ENCODE results near the gene HEPHL1.
"Not testable (repeated sequence)": the region's sequence is repeated elsewhere in the genome, so short reads cannot be mapped to it uniquely, and the experiment has no call there.

Gene HEPHL1

GRCh38 chr11:94020777-94021481 lies at the start of gene HEPHL1:
Gene HEPHL1 (plus strand): TSS chr11:94021354. CDS start chr11:94021369, 15 bp downstream.
- TF ChIP-seq ZFX (IDR thresholded peaks at IDR 0.05; ENCODE audit: borderline replicate concordance) (no peak), CTCF (IDR thresholded peaks at IDR 0.05) (no peak)
- no peak within 1 kb of the TSS for H3K27ac ChIP-seq

- no peak overlapping the region for H3K27ac ChIP-seq
Observed at GRCh38 chr11:93972790-93973189, 48.4 kb upstream of the HEPHL1 start.

DNA sequence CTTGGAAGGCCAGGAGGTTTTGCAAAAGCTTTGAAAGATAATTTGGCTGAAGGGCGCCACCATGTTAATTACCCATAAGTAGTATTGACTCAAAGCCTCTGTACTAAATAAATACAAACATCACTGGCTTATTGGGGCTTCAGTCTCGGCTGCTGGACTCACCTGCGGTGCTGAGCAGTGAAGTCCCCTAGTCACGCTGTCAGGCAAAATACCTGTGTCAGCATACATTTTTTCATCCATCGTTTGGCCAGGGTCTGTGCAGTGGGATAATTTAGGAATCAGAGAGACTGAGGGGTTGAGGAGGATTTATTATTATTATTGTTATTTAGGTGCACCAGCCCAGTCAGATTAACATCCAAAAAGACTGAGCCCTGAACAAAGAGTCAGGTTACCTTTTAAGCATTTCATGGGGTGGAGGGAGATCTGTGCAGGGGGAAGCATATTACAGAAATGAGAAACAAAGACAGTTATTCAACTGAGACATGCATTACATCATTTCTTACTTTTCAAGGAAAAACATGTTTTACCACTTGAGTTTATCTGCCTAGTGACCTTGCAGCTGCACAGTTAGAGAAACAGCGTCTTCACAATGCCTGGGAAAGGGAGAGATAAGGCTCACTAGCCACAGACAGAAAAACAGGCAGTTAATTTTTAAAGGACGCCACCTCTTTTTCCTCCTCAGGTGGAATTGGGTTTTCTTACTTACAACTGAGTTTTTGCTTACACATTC lies 47.7 kb upstream of the HEPHL1 start:
- not testable (repeated sequence) for H3K27ac ChIP-seq

More at GRCh38 chr11:93972790-93973189, 48.4 kb upstream of the HEPHL1 start:
- TF ChIP-seq CTCF (IDR thresholded peaks at IDR 0.05) (no peak), ZFX (IDR thresholded peaks at IDR 0.05; ENCODE audit: borderline replicate concordance) (no peak)

- no peak overlapping the region for H3K27ac ChIP-seq
Observed at GRCh38 chr11:93974759-93975158, 46.4 kb upstream of the HEPHL1 start.

GRCh38 chr11:93976577-93977254 lies 44.4 kb upstream of the HEPHL1 start:
- not testable (repeated sequence) for H3K27ac ChIP-seq

More at GRCh38 chr11:93974759-93975158, 46.4 kb upstream of the HEPHL1 start:
- TF ChIP-seq ZFX (IDR thresholded peaks at IDR 0.05; ENCODE audit: borderline replicate concordance): no peak
- TF ChIP-seq CTCF (IDR thresholded peaks at IDR 0.05): no peak

GRCh38 chr11:93983542-93984195 lies 37.5 kb upstream of the HEPHL1 start:
- H3K27ac ChIP-seq: no peak overlapping the region
- TF ChIP-seq ZFX (IDR thresholded peaks at IDR 0.05; ENCODE audit: borderline replicate concordance): no peak
- no peak for TF ChIP-seq CTCF (IDR thresholded peaks at IDR 0.05)

- no peak overlapping the region for H3K27ac ChIP-seq
- TF ChIP-seq CTCF (IDR thresholded peaks at IDR 0.05) (no peak), ZFX (IDR thresholded peaks at IDR 0.05; ENCODE audit: borderline replicate concordance) (no peak)
Observed at GRCh38 chr11:93984196-93984567, 37.0 kb upstream of the HEPHL1 start.

- no peak for TF ChIP-seq CTCF (IDR thresholded peaks at IDR 0.05)
- TF ChIP-seq ZFX (IDR thresholded peaks at IDR 0.05; ENCODE audit: borderline replicate concordance): no peak
- H3K27ac ChIP-seq: no peak overlapping the region
Observed at GRCh38 chr11:93984936-93985335, 36.2 kb upstream of the HEPHL1 start.
